HG03520 (cell line): ENCODE measurements around the gene OR2T34.
"Not testable (repeated sequence)": the region's sequence is repeated elsewhere in the genome, so short reads cannot be mapped to it uniquely, and the experiment has no call there.

Experiments
- ATAC-seq: cut with Tn5 transposase; IDR thresholded peaks from one replicate; pipeline ENCODE4 v1.9.1; 2021; ENCODE audit warnings: mild to moderate bottlenecking, moderate library complexity; ENCODE audit not compliant: unreplicated experiment

OR2T34 gene

DNA sequence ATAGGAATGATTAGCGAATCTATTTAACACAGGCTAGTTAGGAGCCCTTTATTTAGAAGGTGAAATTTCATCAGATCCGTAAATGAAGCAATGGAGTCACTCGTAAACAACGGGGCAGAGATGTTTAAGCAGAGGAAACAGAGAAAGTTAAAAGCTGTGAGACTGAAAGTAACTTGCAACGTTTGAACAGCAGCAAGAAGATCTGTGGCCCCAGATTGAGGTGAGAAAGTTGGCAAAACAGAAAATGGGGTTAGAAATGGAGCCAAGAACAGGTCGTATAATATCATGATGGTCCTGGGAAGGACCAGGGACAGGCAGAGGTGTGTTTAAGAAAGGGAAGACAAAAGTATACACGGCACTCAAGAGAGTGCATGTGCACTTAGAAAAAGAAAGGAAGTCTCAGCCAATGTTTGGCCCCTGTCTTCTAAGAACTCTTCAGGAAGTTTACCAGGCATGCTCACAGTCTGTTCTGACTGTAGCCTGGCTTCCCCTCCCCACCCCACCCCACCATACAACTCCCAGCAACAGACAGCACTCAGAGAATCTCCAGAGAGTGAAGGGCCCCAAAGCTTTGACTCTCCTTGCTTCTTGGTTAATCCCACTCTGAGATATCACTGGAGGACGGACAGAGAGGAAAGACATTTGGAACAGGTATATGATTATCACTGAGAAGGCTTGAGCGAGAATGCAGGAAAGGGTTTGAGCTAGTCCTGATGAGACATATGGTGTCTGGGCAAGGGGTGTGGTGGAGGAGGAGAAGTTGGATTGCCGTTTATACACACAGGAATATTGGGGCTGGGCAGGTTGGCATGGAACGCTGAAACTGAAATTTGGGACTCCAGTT, 8.8 kb downstream of the OR2T34 start:
- ATAC-seq, result not testable (repeated sequence)

DNA sequence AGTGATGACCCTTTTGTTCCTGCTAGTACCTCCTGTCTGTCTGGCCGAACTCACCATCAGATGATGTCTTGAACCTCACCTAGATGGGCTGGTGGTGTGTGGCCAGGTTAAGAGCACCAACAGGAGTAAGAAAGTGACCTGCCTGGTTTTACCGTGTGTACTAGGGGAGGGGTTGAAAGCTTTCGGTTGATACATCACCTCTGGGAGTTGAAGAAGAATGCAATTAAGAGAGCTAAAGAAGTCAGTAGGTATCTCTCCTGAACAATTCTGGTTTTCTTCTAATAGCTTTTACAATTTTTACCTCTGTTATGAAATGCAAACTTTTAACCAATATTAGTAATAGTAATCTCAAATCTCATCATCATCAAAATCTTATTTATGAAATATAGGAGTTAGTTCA, 11.9 kb downstream of the OR2T34 start, which contains the start of gene OR2T29:
TSS of gene OR2T29 (minus strand) at position 101 of the 400 bp plus-strand sequence. CDS start 3,281 bp downstream, outside the sequence.
- ATAC-seq, result not testable (repeated sequence)

DNA sequence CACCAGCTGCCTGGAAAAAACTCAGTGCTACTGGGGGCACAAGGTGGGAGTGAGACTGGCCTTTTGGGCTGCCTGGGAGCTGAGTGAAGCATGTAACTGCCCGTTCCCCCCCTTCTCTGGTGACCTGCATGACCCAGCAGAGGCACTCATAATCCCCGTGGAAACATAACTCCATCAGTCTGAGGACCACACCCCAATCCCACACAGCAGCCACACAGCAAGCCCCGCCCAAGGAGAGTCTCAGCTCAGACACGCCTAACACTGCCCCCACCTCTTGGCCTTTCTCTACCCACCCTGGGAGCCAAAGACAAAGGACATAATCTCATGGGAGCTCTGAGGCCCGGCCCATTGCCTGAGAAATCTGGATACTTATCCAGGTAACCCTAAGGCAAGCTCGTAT, 23.5 kb downstream of the OR2T34 start:
- ATAC-seq, result not testable (repeated sequence)

DNA sequence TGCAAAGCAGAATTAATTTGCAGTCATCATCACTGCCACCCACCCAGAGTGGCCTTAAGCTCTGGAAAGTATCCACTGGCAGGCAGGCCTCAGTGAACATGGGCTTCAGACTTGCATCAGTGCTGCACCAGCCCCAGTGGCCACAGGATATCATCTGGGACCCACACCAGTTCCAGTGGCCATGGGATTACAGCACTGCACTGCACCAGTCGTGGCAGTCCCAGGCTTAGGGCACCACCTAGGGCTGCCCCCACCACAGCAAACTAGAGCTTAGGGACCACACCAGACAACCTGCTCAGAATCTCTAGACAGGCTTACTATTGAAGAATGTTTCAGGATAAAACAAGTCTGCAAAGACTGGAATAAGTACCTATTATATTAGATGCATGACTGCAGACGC, 27.2 kb downstream of the OR2T34 start:
- ATAC-seq, result not testable (repeated sequence)

DNA sequence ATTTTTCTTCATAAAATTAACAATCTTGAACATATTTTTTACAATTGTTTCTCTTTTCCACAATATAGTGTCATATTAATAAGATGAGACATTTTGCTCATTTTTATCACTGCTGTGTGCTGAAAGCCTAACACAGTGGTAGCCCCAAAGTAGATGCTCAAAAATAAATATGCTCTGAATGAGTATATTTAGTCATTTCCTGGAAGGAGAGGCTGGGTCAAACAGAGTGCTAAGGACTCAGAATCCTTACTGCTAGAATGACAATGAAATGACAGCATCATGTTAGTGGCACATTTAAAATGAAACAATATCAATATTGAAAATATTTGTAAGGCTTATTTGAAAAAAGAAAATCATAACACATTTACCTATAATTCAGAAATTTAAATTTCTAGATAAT, 37.1 kb downstream of the OR2T34 start:
- not testable (repeated sequence) for ATAC-seq
